ENCODE results near the gene SEC62.

Gene SEC62

GRCh38 chr3:169931747-169932520, 34.7 kb upstream of the SEC62 start:
- no peak for TF ChIP-seq MYC (IDR thresholded peaks at IDR 0.05; ENCODE audit: low read depth, low read length)
- TF ChIP-seq MAX (IDR thresholded peaks at IDR 0.05; ENCODE audit: low read depth, low read length), result no peak
- TF ChIP-seq CTCF (IDR thresholded peaks at IDR 0.05; ENCODE audit: low read depth, low read length), result no peak
- TF ChIP-seq POLR2A (IDR thresholded peaks at IDR 0.05; ENCODE audit: extremely low read depth, insufficient read length), result no peak
- no peak for DNase-seq (ENCODE audit: low read depth)
- H3K4me3 ChIP-seq (ENCODE audit: low read depth, low read length), result no peak overlapping the region

- TF ChIP-seq POLR2A (IDR thresholded peaks at IDR 0.05; ENCODE audit: extremely low read depth, insufficient read length), result no peak
- TF ChIP-seq CTCF (IDR thresholded peaks at IDR 0.05; ENCODE audit: low read depth, low read length), result no peak
- TF ChIP-seq MAX (IDR thresholded peaks at IDR 0.05; ENCODE audit: low read depth, low read length), result no peak
- no peak for TF ChIP-seq MYC (IDR thresholded peaks at IDR 0.05; ENCODE audit: low read depth, low read length)
- DNase-seq (ENCODE audit: low read depth), result no peak
These were observed 27.3 kb upstream of the SEC62 start for GRCh38 chr3:169939320-169939719.

GRCh38 chr3:169939751-169940150, 26.9 kb upstream of the SEC62 start:
- H3K4me3 ChIP-seq (ENCODE audit: low read depth, low read length), result no peak overlapping the region
- DNase-seq (ENCODE audit: low read depth), result no peak
- TF ChIP-seq POLR2A (IDR thresholded peaks at IDR 0.05; ENCODE audit: extremely low read depth, insufficient read length) (no peak), CTCF (IDR thresholded peaks at IDR 0.05; ENCODE audit: low read depth, low read length) (no peak), MYC (IDR thresholded peaks at IDR 0.05; ENCODE audit: low read depth, low read length) (no peak), MAX (IDR thresholded peaks at IDR 0.05; ENCODE audit: low read depth, low read length) (no peak)

More at GRCh38 chr3:169939320-169939719, 27.3 kb upstream of the SEC62 start:
- no peak overlapping the region for H3K4me3 ChIP-seq (ENCODE audit: low read depth, low read length)

- DNase-seq (ENCODE audit: low read depth), result no peak
- TF ChIP-seq MAX (IDR thresholded peaks at IDR 0.05; ENCODE audit: low read depth, low read length) (no peak), CTCF (IDR thresholded peaks at IDR 0.05; ENCODE audit: low read depth, low read length) (no peak), POLR2A (IDR thresholded peaks at IDR 0.05; ENCODE audit: extremely low read depth, insufficient read length) (no peak), MYC (IDR thresholded peaks at IDR 0.05; ENCODE audit: low read depth, low read length) (no peak)
- no peak overlapping the region for H3K4me3 ChIP-seq (ENCODE audit: low read depth, low read length)
These were observed 26.0 kb upstream of the SEC62 start for GRCh38 chr3:169940470-169941181.

GRCh38 chr3:169945313-169945712, 21.3 kb upstream of the SEC62 start:
- peak overlapping the region; percentile 21 for H3K4me3 ChIP-seq (ENCODE audit: low read depth, low read length)
- no peak for TF ChIP-seq CTCF (IDR thresholded peaks at IDR 0.05; ENCODE audit: low read depth, low read length)
- TF ChIP-seq MAX (IDR thresholded peaks at IDR 0.05; ENCODE audit: low read depth, low read length), result 0 out of 2 replicates have a peak, but pooled peaks have one; percentile 33
- TF ChIP-seq POLR2A (IDR thresholded peaks at IDR 0.05; ENCODE audit: extremely low read depth, insufficient read length), result no peak
- peak; percentile 55; the same call in 1 of the 2 replicates for TF ChIP-seq MYC (IDR thresholded peaks at IDR 0.05; ENCODE audit: low read depth, low read length)
- peak; percentile 93 for DNase-seq (ENCODE audit: low read depth)

Measured in NB4 (cell line).